Colonic mucosa (tissue), 4 donors: ENCODE results near the gene SOSTDC1. TPM values are rescaled to one million over a fixed set of nuclear protein-coding genes. Genes with fewer than 3 reads are reported as not detected.
"Not testable (repeated sequence)": the region's sequence is repeated elsewhere in the genome, so short reads cannot be mapped to it uniquely, and the experiment has no call there.

ENCODE experiments used
- DNase-seq: peaks from one replicate; pipeline ENCODE4 v3.0.0-alpha.2; 2020
- H3K27ac ChIP-seq: fragments of 200-600 bp; one replicate; pipeline ENCODE4 v1.8.0; 2021
- H3K27me3 ChIP-seq: fragments of 200-600 bp; one replicate; pipeline ENCODE4 v1.8.0; 2021
- H3K36me3 ChIP-seq: fragments of 200-600 bp; one replicate; pipeline ENCODE4 v1.8.0; 2021
- H3K4me1 ChIP-seq: fragments of 200-600 bp; one replicate; pipeline ENCODE4 v1.8.0; 2021; ENCODE audit warnings: mild to moderate bottlenecking
- H3K4me3 ChIP-seq: fragments of 200-600 bp; one replicate; pipeline ENCODE4 v1.8.0; 2021
- H3K9ac ChIP-seq, 2 donors: one replicate each; pipeline ENCODE4 v1.7.0; 2013; ENCODE audit warnings: control low read depth in 2 of 2, low read depth in 2 of 2, low read length in 2 of 2
- H3K9me3 ChIP-seq: fragments of 200-600 bp; one replicate; pipeline ENCODE4 v1.8.0; 2021
- intact Hi-C: fragments of 100-400 bp; cut with DNase I; formaldehyde crosslinking; loops from one replicate; pipeline ENCODE4 v1.14.1; 2022
- total RNA-seq, 2 donors: library from RNA; stranded (reverse); fragmentation: NEBNext Ultra II Directional in 1 of 2; extraction: Animal tissue kit (Norgen Biotek cat#: 25700) in 1 of 2; gene quantifications; one replicate each; pipeline ENCODE4 v1.2.1, GENCODE V29; 2021
- TF ChIP-seq, protein P1 (sequence below): fragments of 200-600 bp; IDR thresholded peaks from one replicate; pipeline ENCODE4 v1.8.0; 2022; ENCODE audit warnings: antibody characterized with exemption, mild to moderate bottlenecking
- donor health status: healthy.
- donor health status: DM: no; HTN: no; CAD: no.
- donor health status: DM: no; HTN: no; CAD: no.

Gene SOSTDC1
- total RNA-seq, 2 donors from 2014 or later: 4.7 to 7.2 TPM

DNA sequence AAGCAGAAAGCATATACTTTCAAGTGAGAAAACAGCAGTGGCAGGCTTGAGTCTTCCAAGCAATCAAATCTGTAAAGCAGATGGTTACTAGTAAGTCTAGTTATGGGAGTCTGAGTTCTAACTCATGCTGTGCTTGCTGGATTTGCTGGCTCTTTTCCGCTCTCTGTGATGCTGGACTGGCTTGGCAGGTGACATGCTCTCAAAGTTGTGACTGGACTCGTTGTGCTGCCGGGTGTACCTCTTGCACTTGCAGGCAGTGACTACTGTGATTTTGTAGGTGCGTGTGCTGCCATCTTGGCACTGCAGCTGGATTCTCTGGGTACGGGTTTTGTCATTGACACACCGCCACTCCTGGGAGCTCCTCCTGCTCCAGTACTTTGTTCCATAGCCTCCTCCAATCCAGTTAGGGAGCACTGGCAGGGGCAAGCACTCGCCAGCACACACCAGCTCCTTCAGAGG is 3.1 kb downstream of the SOSTDC1 start:
- Histone ChIP-seq H3K4me1 (no peaks in the 10 kb centered on the region), H3K9me3 (no peaks in the 10 kb centered on the region), H3K27ac (no peak overlapping the region), H3K9ac (no peak overlapping the region), H3K4me3 (no peak overlapping the region), H3K36me3 (no peaks in the 10 kb centered on the region), H3K27me3 (no peaks in the 10 kb centered on the region)
- DNase-seq: no peak
- TF ChIP-seq, protein P1, sequence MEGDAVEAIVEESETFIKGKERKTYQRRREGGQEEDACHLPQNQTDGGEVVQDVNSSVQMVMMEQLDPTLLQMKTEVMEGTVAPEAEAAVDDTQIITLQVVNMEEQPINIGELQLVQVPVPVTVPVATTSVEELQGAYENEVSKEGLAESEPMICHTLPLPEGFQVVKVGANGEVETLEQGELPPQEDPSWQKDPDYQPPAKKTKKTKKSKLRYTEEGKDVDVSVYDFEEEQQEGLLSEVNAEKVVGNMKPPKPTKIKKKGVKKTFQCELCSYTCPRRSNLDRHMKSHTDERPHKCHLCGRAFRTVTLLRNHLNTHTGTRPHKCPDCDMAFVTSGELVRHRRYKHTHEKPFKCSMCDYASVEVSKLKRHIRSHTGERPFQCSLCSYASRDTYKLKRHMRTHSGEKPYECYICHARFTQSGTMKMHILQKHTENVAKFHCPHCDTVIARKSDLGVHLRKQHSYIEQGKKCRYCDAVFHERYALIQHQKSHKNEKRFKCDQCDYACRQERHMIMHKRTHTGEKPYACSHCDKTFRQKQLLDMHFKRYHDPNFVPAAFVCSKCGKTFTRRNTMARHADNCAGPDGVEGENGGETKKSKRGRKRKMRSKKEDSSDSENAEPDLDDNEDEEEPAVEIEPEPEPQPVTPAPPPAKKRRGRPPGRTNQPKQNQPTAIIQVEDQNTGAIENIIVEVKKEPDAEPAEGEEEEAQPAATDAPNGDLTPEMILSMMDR: no peak
- intact Hi-C loops: no loop called here

DNA sequence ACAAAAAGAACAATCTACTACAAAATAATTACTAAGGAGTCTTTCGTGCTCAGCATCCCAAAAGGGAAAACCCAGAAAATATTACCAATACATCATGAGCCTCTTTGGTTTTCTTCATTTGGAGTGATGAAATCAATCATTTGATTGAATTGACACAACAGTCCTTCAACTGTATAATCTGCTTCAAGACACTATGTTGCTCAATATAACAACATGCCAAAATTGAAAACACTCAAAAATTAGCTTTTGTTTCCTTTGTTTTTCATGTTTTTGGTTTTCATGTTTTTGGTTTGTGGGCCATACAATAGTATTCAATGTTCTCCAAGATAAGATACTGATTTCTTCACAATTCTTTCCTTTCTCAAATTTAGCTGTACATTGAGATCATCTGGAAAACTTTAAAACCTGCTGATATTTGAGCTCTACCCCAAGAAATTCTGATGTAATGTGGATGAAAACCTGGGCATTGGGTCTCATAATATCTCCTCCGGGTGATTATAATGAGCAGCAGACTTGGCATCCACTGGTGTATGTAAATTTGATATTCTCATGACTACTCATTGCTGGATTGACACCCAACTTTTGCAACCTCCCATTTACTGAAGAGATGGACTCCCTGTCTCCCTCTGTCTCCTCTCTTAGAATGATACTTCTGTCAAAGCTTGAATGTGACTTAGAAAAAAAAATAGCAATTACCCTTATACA is 4.6 kb downstream of the SOSTDC1 start:
- intact Hi-C loops: no loop called here
- Histone ChIP-seq H3K4me3 (no peak overlapping the region), H3K9ac (no peak overlapping the region), H3K27ac (no peak overlapping the region), H3K9me3 (no peaks in the 10 kb centered on the region), H3K36me3 (no peaks in the 10 kb centered on the region), H3K27me3 (no peaks in the 10 kb centered on the region), H3K4me1 (no peaks in the 10 kb centered on the region)
- no peak for DNase-seq
- TF ChIP-seq, protein P1: no peak

DNA sequence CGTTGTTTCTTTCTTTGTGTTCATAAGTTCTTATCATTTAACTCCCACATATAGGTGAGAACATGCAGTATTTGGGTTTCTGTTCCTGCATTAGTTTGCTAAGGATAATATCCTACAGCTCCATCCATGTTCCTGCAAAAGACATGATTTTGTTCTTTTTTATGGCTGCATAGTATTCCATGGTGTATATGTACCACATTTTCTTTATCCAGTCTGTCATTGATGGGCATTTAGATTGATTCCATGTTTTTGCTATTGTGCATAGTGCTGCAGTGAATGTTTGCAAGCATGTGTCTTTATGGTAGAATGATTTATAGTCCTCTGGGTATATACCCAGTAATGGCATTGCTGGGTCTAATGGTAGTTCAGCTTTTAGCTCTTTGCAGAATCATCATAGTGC is 9.2 kb downstream of the SOSTDC1 start:
- H3K36me3 ChIP-seq, H3K4me3 ChIP-seq, H3K27ac ChIP-seq, DNase-seq, intact Hi-C loops, H3K27me3 ChIP-seq, H3K9me3 ChIP-seq, H3K9ac ChIP-seq, H3K4me1 ChIP-seq: not testable (repeated sequence)

DNA sequence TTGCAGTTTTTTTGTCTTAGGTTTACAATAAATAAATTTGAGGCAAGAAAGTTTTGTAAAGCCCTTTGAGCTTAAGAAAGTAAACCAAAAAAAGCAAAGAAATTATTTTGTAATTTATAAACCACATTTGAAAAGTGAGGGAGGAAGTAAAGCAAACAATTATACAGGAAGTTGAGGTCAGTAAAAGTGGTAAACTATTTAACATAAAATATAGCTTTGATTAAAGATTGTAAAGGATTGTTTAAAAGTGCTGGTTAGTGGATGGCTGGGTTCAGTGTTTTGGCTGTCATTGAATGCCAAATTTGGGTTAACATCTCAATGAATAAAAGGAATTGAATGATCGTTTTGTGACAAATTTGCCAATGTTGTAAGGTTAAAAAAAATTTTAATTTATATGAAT is 9.9 kb downstream of the SOSTDC1 start:
- Histone ChIP-seq H3K27me3 (no peaks in the 10 kb centered on the region), H3K4me1 (no peaks in the 10 kb centered on the region), H3K9ac (no peak overlapping the region), H3K36me3 (no peaks in the 10 kb centered on the region), H3K9me3 (no peaks in the 10 kb centered on the region), H3K27ac (no peak overlapping the region), H3K4me3 (no peak overlapping the region)
- TF ChIP-seq, protein P1: no peak
- DNase-seq: no peak
- intact Hi-C loops: no loop called here

DNA sequence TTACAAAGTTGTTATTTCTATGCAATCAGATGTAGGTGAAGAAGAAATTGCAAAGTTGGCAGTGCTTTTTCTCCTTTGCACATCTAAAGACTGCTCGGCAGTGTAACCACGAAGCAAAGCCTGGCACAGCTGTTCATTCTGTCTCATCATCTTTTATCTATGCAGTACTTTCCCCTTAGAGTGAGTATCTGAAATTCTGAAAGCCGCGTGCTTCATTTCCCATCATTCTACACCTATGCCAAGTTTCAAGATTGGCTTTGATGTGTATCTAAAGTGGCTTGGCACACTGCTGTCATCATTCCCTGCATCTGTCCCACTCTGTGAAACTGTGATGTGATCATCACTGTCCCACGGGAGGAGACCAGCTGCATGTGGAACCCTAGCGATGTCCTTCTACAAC is 15.2 kb downstream of the SOSTDC1 start:
- Histone ChIP-seq H3K9me3 (no peaks in the 10 kb centered on the region), H3K4me1 (no peaks in the 10 kb centered on the region), H3K36me3 (no peaks in the 10 kb centered on the region), H3K4me3 (no peak overlapping the region), H3K9ac (no peak overlapping the region), H3K27me3 (no peaks in the 10 kb centered on the region), H3K27ac (no peak overlapping the region)
- DNase-seq: no peak
- intact Hi-C loops: no loop called here
- TF ChIP-seq, protein P1: no peak

DNA sequence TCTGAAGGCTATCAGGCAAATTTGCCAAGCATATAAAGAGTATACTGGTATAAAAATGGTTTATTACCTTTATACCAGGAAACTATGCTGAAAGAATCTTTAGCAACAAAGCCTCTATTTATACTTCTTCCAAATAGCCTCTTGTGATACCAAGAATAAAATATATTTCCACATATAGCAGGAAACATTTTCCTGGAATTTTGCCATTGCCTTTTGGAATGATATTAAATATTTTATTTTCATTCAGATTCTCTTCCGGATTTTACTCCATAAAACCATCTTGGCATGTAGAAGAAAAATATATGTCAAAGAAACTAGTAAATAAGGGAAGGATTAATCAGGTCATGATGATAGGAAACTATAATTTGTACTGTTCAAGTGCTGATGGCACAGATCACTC is 17.7 kb downstream of the SOSTDC1 start:
- Histone ChIP-seq H3K4me3 (no peak overlapping the region), H3K36me3 (no peaks in the 10 kb centered on the region), H3K4me1 (no peaks in the 10 kb centered on the region), H3K27me3 (no peaks in the 10 kb centered on the region), H3K9me3 (no peaks in the 10 kb centered on the region), H3K27ac (no peak overlapping the region), H3K9ac (no peak overlapping the region)
- intact Hi-C loops: no loop called here
- no peak for DNase-seq
- TF ChIP-seq, protein P1: no peak
